ENCODE measurements around the gene CRIP1.

DNA sequence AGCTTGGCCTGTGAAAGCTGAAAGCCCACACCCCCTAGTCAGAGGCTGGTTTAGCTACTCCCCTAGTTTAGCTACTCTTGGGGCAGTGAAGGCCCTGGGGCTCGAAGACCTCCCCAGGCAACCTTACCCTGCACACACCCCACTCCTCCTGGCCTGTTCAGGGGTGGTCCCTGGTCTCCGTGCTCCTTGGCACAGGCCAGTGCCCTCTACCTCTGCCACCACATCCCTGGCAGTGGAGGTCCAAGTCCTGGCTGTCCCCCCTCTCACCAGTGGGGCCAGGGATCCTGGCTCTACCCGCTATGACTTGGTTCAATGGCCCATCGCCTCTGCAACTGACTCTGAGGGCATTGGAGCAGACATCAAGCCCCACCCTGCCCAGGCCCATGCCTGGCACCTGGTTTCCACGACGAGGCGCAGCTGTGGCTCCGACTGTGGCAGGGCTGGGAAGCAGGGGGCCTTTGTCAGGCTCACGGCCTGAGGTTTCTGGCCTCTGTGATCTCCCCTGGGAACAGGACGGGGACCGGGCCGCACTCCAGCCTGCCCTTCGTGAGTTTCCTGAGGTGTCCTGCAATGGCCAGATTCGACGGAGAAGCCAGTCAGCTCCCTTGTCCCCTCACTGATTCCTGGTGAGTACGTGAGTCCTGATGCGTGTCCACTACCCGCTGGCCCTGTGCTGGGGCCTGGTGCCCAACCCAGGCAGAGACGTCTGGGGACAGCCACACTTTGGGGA lies 45.4 kb downstream of the CRIP1 start:
- TF ChIP-seq, protein P1, sequence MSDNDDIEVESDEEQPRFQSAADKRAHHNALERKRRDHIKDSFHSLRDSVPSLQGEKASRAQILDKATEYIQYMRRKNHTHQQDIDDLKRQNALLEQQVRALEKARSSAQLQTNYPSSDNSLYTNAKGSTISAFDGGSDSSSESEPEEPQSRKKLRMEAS (IDR thresholded peaks at IDR 0.05; ENCODE audit: low read depth, low read length) = no peak
- TF ChIP-seq, protein P2, sequence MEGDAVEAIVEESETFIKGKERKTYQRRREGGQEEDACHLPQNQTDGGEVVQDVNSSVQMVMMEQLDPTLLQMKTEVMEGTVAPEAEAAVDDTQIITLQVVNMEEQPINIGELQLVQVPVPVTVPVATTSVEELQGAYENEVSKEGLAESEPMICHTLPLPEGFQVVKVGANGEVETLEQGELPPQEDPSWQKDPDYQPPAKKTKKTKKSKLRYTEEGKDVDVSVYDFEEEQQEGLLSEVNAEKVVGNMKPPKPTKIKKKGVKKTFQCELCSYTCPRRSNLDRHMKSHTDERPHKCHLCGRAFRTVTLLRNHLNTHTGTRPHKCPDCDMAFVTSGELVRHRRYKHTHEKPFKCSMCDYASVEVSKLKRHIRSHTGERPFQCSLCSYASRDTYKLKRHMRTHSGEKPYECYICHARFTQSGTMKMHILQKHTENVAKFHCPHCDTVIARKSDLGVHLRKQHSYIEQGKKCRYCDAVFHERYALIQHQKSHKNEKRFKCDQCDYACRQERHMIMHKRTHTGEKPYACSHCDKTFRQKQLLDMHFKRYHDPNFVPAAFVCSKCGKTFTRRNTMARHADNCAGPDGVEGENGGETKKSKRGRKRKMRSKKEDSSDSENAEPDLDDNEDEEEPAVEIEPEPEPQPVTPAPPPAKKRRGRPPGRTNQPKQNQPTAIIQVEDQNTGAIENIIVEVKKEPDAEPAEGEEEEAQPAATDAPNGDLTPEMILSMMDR (IDR thresholded peaks at IDR 0.05 in 2 of 3, conservative IDR thresholded peaks at IDR 0.05 in 1 of 3; ENCODE audit: control insufficient read depth in 2 of 3, extremely low read depth in 1 of 3, insufficient read depth in 1 of 3, low read depth in 3 of 3, low read length in 3 of 3) = no peak
- TF ChIP-seq, protein P3, sequence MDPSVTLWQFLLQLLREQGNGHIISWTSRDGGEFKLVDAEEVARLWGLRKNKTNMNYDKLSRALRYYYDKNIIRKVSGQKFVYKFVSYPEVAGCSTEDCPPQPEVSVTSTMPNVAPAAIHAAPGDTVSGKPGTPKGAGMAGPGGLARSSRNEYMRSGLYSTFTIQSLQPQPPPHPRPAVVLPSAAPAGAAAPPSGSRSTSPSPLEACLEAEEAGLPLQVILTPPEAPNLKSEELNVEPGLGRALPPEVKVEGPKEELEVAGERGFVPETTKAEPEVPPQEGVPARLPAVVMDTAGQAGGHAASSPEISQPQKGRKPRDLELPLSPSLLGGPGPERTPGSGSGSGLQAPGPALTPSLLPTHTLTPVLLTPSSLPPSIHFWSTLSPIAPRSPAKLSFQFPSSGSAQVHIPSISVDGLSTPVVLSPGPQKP (IDR thresholded peaks at IDR 0.05; ENCODE audit: low read depth, low read length) = no peak
- no peak for TF ChIP-seq RAD21 (IDR thresholded peaks at IDR 0.05; ENCODE audit: insufficient read depth, low read depth, low read length)
- no peak for TF ChIP-seq RAD51 (IDR thresholded peaks at IDR 0.05)
- TF ChIP-seq RCOR1 (conservative IDR thresholded peaks at IDR 0.05; ENCODE audit: low read depth, low read length) = no peak
- TF ChIP-seq TCF12 (IDR thresholded peaks at IDR 0.05; ENCODE audit: low read depth, low read length) = no peak
- TF ChIP-seq, protein P4, sequence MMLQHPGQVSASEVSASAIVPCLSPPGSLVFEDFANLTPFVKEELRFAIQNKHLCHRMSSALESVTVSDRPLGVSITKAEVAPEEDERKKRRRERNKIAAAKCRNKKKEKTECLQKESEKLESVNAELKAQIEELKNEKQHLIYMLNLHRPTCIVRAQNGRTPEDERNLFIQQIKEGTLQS (IDR thresholded peaks at IDR 0.05; ENCODE audit: borderline replicate concordance, extremely low read depth, low read depth, low read length) = no peak
- TF ChIP-seq CEBPB (IDR thresholded peaks at IDR 0.05; ENCODE audit: borderline replicate concordance in 1 of 2, low read depth in 2 of 2, low read length in 2 of 2) = no peak
- no peak for TF ChIP-seq NR2C2 (IDR thresholded peaks at IDR 0.05; ENCODE audit: borderline replicate concordance, control insufficient read depth, insufficient read length, low read depth)
- TF ChIP-seq YBX1 (IDR thresholded peaks at IDR 0.05) = no peak
- TF ChIP-seq CEBPZ (IDR thresholded peaks at IDR 0.05; ENCODE audit: low read depth, low read length) = no peak
- no peak for TF ChIP-seq CBX5 (IDR thresholded peaks at IDR 0.05; ENCODE audit: low read depth)
- no peak for TF ChIP-seq CBFB (IDR thresholded peaks at IDR 0.05; ENCODE audit: low read depth)

All from GM12878 (cell line).